Measurements from ENCODE around the gene PRKACB. TPM values are rescaled to one million over a fixed set of nuclear protein-coding genes. Genes with fewer than 3 reads are reported as not detected.
"Not testable (repeated sequence)": the region's sequence is repeated elsewhere in the genome, so short reads cannot be mapped to it uniquely, and the experiment has no call there.

Gene PRKACB
- polyA plus RNA-seq, 4 donors: 48.6 to 80.7 (median 58.4) TPM

DNA sequence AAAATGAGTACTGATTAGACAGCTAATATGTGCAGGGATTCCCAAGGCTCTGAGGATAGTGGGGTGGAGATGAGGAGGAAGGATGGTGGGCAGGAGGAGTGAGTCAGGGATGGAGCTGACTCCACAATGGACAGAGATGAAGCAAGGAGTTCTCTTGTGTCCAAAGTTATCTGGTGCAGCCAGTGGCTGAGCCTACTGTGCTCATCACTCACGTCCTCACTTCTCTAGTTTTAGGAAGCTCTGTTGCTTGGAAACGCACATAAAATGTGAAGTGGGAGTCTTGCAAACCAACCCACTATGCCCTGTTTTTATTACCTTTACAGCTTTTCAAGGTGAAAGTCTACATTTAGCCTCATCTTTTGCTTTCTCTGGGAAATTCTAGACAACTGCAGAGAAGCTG, 120.9 kb downstream of the PRKACB start:
- peak in 1 of 4 donors; percentile 37 for DNase-seq (ENCODE audit: low read depth in 4 of 4, low spot score in 3 of 4)

DNA sequence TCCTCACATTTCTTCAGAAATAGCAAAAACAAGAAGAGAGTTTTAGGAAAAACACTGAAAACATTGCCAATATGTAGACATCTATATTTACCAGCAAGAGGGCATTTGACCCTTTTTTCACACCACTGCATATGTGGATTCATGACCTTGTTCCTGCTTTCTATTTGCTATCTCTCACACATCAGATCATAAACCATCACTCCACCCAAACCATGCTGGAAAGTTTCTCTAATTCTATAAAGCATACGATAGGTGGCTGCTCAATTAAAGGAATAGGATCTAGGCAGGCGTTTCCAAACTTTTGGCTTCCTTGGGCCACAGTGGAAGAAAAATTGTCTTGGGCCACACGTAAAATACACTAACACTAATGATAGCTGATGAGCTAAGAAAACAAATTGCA, 121.8 kb downstream of the PRKACB start:
- no peak for DNase-seq (ENCODE audit: low read depth in 4 of 4, low spot score in 3 of 4)

DNA sequence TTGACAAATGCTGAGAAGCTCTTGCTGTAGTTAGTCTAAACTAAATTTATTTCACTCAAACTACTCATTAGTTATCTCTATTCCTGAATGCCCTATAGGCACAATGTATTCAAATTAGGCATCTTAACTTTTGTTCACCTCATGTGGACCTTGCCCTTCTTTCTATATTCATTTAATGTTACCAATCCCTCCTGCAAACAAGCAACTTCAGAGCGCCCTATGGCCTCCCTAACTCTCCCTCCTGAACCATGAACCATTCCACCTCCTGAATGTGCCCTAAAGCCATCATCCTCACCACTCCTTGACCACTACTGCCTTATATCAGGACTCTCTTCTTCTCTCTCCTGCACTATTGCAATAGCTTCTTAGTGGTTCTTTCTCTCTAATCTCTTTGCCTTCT, 122.7 kb downstream of the PRKACB start:
- DNase-seq (ENCODE audit: low read depth in 4 of 4, low spot score in 3 of 4): no peak

DNA sequence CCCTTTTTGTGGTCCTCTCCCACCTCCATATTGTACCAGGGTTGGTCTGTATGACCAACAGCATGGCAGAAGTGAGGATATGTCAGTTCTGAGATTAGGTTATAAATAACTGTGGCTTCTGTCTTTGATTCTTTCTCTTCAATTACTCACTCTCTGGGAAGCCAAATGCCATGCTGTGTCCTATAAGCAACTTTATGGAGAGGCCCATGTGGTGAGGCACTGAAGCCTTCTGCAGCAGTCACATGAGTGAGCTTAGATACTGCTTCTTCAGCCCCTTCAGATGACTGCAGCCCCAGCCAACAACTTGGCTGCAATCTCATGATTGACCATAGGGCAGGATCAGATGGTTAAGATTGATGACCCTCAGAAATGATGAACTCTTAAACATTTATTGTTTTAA, 123.4 kb downstream of the PRKACB start:
- DNase-seq (ENCODE audit: low read depth in 4 of 4, low spot score in 3 of 4): no peak

DNA sequence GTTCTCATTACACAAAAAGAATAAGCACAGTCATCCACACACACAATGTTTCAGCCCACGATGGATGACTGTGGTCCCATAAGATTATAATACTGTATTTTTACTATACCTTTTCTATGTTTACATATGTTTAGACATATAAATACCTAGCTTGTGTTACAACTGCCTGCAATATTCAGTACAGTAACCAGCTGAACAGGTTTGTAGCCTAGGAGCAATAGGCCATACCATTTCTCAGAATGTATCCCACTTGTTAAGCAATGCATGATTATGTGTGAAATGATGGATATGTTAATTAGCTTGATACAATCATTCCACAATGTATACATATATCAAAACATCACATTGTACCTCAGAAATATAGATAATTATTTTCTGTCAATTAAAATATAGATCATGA, 124.3 kb downstream of the PRKACB start:
- no peak for DNase-seq (ENCODE audit: low read depth in 4 of 4, low spot score in 3 of 4)

DNA sequence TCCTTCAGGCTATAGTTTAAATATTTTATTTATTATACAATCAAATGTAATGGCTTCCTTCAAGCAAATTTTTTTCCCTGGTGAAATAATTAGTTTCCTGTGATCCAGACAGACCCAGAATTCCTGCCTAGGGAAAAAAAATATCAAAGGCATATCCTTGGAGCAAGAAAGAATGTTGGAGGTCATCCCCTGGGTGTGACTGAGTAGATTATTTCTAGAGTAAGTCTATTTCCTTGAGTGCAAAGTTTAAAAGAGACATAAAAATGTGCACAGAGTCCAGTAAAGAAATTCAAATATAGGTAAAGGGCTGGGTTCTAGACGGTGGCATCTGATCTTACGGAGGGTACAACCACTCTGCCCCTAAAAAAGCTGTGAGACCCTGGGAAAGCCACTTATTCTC, 125.2 kb downstream of the PRKACB start:
- DNase-seq (ENCODE audit: low read depth in 4 of 4, low spot score in 3 of 4): no peak

DNA sequence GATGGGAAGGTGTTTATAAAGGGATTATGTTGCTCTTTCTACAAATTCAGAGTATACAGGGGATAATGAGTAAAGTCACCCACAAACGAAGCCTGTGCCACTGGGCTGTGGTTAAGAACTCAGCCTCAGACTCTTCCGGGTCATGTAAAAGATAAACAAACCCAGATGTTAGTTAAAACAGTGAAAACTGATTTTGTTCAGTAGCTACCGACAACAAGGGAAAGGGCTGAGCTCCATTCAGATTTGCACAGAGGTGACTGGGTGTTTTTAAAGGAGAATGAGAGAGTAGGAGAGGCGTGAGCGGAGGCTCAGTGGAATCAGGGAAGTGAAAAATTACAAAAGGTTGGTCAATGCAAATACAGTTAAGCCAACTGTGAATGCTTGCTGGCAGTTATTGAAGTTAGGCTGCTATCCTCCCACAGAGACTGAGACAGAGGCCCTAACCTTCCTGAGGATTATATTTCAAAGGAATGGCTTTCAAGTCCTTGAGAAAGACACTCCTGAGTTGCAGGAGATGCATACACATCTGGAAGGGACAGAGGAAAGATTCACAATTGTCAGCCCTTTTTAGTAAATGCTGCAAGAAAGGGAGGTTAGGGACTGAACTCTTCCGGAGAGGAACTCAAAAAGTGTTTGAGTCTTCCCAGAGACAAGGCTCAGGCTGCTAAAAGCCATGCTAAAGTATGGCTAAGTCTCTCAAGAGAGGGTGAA, 127.5 kb downstream of the PRKACB start:
- peak in 2 of 4 donors; percentile 36 to 69 for DNase-seq (ENCODE audit: low read depth in 4 of 4, low spot score in 3 of 4)

DNA sequence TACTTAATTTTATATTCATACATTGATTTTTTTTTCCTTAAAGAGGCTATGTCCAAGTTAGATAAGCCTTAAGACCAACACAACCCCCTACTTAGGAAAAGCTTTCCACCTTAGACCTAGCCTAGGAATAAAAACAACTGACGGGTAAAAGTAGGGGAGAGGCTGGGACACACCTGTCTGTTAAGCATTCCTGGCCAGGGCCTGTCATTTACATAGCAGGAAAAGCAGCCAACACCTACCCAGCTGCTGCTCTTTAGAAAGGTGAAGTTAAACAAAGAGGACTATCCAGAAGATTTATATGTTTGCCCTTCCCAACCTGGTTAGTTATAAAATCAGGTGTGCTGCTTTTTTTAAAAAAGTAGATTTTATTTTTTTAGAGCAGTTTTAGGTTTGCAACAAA, 128.3 kb downstream of the PRKACB start:
- no peak for DNase-seq (ENCODE audit: low read depth in 4 of 4, low spot score in 3 of 4)

DNA sequence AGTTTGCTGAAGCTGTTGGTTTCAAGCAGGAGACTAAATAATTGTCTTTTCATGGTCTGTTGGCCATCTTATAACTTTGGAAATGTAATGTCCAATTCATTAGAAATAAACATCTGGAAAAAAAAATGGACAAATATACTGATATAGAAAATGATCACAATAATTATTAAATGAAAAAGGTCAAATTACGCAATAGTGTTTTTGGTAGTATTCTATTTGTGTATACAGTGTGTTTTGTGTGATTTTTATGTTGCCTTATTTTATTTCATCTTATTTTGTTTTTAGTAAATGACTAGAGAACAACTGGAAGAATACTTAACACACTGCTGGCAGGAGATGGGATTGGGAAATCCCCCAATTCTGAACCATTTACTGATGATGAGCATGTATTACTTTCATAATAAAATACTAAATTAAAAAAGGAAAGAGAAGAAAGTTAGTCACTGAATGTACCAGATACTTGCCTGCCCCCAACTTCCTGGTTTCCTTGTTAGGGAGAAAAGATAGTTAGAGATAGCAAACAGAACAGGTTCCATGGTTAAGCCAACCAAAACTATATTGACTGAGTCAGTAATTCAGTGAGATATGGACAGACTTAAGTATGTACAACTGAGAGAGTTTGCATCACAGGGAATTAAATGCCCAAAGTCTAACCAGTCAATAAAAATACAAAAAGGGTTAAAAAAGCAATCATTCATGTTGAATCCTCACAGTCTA, 133.4 kb downstream of the PRKACB start:
- DNase-seq (ENCODE audit: low read depth in 4 of 4, low spot score in 3 of 4): no peak

DNA sequence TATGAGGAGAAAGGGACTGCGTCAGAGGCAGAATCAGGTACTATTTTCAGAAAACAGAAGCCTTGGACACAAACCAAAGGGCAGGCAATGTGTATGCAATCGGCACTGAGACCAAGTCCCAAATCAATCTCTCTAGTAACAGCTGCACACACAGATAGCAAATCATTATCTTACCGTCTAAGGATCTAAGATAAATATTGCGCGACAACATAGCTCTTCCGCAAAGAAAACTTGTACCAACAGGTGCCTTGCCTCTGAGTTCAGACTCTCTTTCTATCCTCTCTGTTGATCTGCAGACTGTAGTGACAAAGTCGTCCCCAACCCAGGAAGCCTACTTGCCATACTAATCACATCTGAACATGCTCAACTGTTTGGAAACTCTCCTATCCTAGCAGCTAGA, 134.8 kb downstream of the PRKACB start:
- no peak for DNase-seq (ENCODE audit: low read depth in 4 of 4, low spot score in 3 of 4)

DNA sequence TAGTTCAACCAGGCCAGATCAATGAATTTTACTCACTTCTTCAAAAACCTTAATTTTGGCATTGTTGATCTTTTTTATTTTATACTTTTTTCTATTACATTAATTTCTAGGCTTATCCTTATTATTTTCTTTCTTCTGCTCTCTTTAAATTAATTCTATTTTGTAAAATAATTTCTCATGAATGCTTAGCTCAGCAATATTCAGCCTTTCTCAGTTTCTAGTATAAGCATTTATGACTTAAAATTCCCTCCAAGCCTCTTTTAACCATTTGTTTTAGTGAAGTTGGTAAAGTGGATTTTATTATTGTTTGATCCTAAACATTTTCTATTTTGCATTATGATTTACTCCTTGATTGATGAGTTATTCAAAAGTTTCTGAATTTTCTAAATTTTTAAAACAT, 136.8 kb downstream of the PRKACB start:
- no peak for DNase-seq (ENCODE audit: low read depth in 4 of 4, low spot score in 3 of 4)

DNA sequence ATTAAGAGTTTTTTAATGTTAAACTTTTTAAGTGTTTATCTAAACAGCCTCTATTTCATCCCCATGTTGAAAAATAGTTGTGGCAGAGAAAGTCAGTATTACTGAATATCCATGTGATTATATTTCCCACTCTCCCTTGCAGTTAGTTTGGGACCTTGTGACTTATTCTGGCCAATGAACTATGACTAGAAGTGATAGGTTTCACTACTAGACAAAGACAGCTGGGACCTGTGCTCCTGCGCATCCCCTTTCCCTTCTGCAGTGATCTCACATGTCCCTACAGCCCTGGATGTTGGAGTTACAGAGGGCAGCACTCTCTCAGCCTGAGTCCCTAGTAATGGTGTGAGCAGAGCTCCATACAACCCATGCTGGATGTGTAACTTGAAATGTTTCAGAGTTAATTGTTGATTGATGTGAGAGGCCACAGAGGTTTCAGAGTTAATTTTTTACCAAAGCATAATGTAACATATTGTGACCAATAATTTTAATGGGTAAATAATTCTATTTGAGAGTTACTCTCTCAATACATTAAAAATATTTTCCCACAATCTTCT, 138.8 kb downstream of the PRKACB start:
- DNase-seq (ENCODE audit: low read depth in 4 of 4, low spot score in 3 of 4): no peak

DNA sequence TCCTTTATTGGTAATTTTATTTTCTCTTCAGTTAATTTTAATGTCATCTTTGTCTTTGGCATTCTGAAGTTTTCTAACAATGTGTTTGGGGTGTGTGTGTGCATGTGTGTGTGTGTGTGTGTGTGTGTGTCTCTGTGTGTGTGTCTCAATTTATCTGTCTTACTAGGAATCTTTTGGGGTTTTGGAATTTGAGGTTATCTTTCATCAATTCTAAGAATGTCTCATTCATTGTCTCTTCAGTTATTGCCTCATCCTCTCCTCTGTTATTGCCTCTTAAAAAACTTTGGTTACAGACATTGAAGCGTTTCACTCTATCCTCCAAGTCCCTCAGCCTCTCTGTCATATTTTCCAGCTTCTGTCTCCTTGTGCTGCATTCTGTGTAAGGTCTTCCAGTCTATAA, 139.3 kb downstream of the PRKACB start:
- no peak for DNase-seq (ENCODE audit: low read depth in 4 of 4, low spot score in 3 of 4)

DNA sequence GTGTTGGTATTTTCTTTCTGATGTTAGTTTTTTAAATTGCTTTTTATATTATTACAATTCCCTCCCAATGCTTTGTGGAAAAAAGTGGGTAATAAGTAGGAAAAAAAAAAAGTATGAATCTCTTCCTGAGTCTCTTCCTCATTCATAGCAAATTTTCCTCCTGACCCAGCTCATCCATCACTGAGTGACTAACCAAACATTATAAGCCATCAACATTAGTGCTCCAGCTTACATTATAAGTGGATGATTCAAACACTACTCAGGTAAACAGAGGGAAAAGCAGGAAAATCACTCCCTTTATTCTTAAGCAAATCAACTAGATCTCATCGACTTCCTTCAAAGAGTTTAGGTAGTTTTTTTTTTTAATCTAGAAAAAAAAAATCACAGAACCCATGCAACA, 142.0 kb downstream of the PRKACB start:
- DNase-seq (ENCODE audit: low read depth in 4 of 4, low spot score in 3 of 4): no peak

DNA sequence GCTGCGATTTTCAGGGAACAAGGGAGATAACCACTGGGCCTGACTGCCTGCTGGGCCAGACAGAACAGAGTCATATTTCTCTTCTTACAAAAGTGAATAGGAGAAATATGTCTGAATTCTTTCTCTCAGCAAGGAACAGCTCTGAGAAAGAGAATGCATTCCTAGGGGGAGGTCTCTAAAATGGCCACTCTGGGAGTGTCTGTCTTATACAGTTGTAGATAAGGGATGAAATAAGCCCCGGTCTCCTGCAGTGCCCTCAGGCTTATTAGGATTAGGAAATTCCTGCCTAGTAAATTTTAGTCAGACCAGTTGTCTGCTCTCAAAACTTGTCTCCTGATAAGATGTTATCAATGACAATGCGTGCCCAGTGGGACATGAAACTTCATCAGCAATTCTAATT, 143.3 kb downstream of the PRKACB start:
- not testable (repeated sequence) for DNase-seq (ENCODE audit: low read depth in 4 of 4, low spot score in 3 of 4)

Other genes starting within 250 kb of the PRKACB start
- 10 to 100 TPM in 1 of 4 donors, 1 to 10 TPM in 3; 3.4 to 10.8 (median 5.0) TPM for gene TTLL7, start 145.1 kb upstream of the PRKACB start, polyA plus RNA-seq (ENCODE audit: insufficient read length in 4 of 4)
- 1 to 10 TPM; 5.6 to 8.1 (median 6.3) TPM for gene SAMD13, start 157.4 kb downstream of the PRKACB start, polyA plus RNA-seq (ENCODE audit: insufficient read length in 4 of 4)

Data from left renal pelvis (tissue), 4 donors.